K562 (cell line): ENCODE data around the gene ACTN4. TPM values are rescaled to one million over a fixed set of nuclear protein-coding genes. Genes with fewer than 3 reads are reported as not detected.

ENCODE experiments used
- CBX1 ChIP-seq: sonication (generic); IDR thresholded peaks from 2 replicates; pipeline ENCODE4 v1.6.1; 2016; ENCODE audit warnings: antibody characterized with exemption, low read depth, mild to moderate bottlenecking
- CREM ChIP-seq: IDR thresholded peaks from 2 replicates; pipeline ENCODE4 v1.6.1; 2014; ENCODE audit warnings: antibody characterized with exemption, low read depth
- EP400 ChIP-seq: fragments of 450-650 bp; IDR thresholded peaks from 2 replicates; pipeline ENCODE4 v1.6.1; 2017; ENCODE audit warnings: antibody characterized with exemption, mild to moderate bottlenecking, moderate library complexity
- MAZ ChIP-seq, 2 experiments: fragments of 450-650 bp in 1 of 2; sonication (generic) in 1 of 2; formaldehyde crosslinking; IDR thresholded peaks in 1 of 2; conservative IDR thresholded peaks in 1 of 2; 2 replicates each; pipeline versions ENCODE4 v1.4.0 to v1.5.0; 2020; ENCODE audit warnings: mild to moderate bottlenecking in 1 of 2, missing genetic modification reagents in 1 of 2
- MED1 ChIP-seq: sonication (generic); formaldehyde crosslinking; IDR thresholded peaks from 2 replicates; pipeline ENCODE4 v1.8.1; 2023; ENCODE audit warnings: missing genetic modification reagents, borderline replicate concordance
- MTA3 ChIP-seq: fragments of 450-650 bp; formaldehyde crosslinking; IDR thresholded peaks from 2 replicates; pipeline ENCODE4 v1.6.1; 2017; ENCODE audit warnings: mild to moderate bottlenecking, borderline replicate concordance
- NCOR1 ChIP-seq: fragments of 450-650 bp; IDR thresholded peaks from 2 replicates; pipeline ENCODE4 v1.6.1; 2016; ENCODE audit warnings: mild to moderate bottlenecking, moderate library complexity
- NFIC ChIP-seq: fragments of 450-650 bp; IDR thresholded peaks from 2 replicates; pipeline ENCODE4 v1.6.1; 2017; ENCODE audit warnings: mild to moderate bottlenecking, inconsistent platforms
- NONO ChIP-seq, 2 experiments: fragments of 200-400 bp in 1 of 2; fragments of 450-650 bp in 1 of 2; formaldehyde crosslinking in 1 of 2; IDR thresholded peaks; 2 replicates each; pipeline ENCODE4 v1.6.1; 2017; ENCODE audit warnings: low read depth in 2 of 2, mild to moderate bottlenecking in 2 of 2, moderate library complexity in 2 of 2, low read length in 1 of 2
- NR4A1 ChIP-seq, 2 experiments: fragments of 250-450 bp in 1 of 2; fragments of 450-650 bp in 1 of 2; sonication (Bioruptor Pico) in 1 of 2; IDR thresholded peaks; 2 replicates each; pipeline versions ENCODE4 v1.4.0 to v1.6.1; 2016 to 2020; ENCODE audit warnings: mild to moderate bottlenecking in 2 of 2, missing compliant biosample characterization in 1 of 2, missing genetic modification characterization in 1 of 2, moderate library complexity in 1 of 2
- POLR2AphosphoS5 ChIP-seq: IDR thresholded peaks from 2 replicates; pipeline ENCODE4 v1.6.1; 2011; ENCODE audit warnings: mild to moderate bottlenecking, low read depth, low read length, moderate library complexity; ENCODE audit not compliant: control insufficient read depth, insufficient read depth
- POLR2B ChIP-seq: fragments of 450-650 bp; IDR thresholded peaks from 2 replicates; pipeline ENCODE4 v1.6.1; 2018; ENCODE audit warnings: low read depth; ENCODE audit not compliant: partially characterized antibody
- POLR2H ChIP-seq: IDR thresholded peaks from 2 replicates; pipeline ENCODE4 v1.6.1; 2016; ENCODE audit warnings: missing genetic modification characterization, low read depth, mild to moderate bottlenecking, control low read depth, missing compliant biosample characterization, moderate library complexity
- RCOR1 ChIP-seq, 2 experiments: IDR thresholded peaks; 2 replicates each; pipeline ENCODE4 v1.6.1; 2012; ENCODE audit warnings: low read depth in 2 of 2, low read length in 2 of 2, borderline replicate concordance in 1 of 2, improper control_type of control experiment in 1 of 2
- SP1 ChIP-seq: sonication (generic); formaldehyde crosslinking; IDR thresholded peaks from 2 replicates; pipeline ENCODE4 v1.8.1; 2022; ENCODE audit warnings: mild to moderate bottlenecking, missing genetic modification reagents
- U2AF1 ChIP-seq: fragments of 200-400 bp; formaldehyde crosslinking; optimal IDR thresholded peaks from 2 replicates; pipeline ENCODE3; 2017; ENCODE audit warnings: mild to moderate bottlenecking, low read depth, low read length, moderate library complexity
- ZNF3 ChIP-seq: fragments of 250-450 bp; sonication (Bioruptor Pico); IDR thresholded peaks from 2 replicates; pipeline ENCODE4 v1.5.0; 2021; ENCODE audit warnings: mild to moderate bottlenecking, moderate library complexity
- polyA plus RNA-seq, 8 experiments: library from polyadenylated mRNA; depleted of rRNA in 4 of 8; stranded (reverse) in 5 of 8; unstranded in 3 of 8; fragments of >200 nt; fragmentation: Nextera tagmentation in 2 of 8; fragmentation: Illumina TruSeq in 1 of 8; extraction: Ambion mirVana in 2 of 8; extraction: Trizol in 1 of 8; gene quantifications; 2 replicates each; pipeline versions ENCODE4 v1.2.1 to v1.2.3, GENCODE V29; 2011 to 2014; ENCODE audit warnings: inconsistent platforms in 1 of 8, missing spikeins in 1 of 8
- total RNA-seq, 7 experiments: library from RNA; depleted of rRNA in 6 of 7; stranded (reverse); fragments of >200 nt in 6 of 7; fragmentation: Illumina TruSeq in 2 of 7; extraction: Trizol in 2 of 7; gene quantifications; 2 replicates each; pipeline versions ENCODE4 v1.2.1 to v1.2.3, GENCODE V29; 2011 to 2021; ENCODE audit warnings: low replicate concordance in 1 of 7
- TF ChIP-seq, protein P1 (sequence below): fragments of 250-450 bp; sonication (Bioruptor Pico); IDR thresholded peaks from 2 replicates; pipeline ENCODE4 v1.8.0; 2021; ENCODE audit warnings: moderate library complexity, mild to moderate bottlenecking, inconsistent platforms
- TF ChIP-seq, protein P2 (sequence below): fragments of 250-450 bp; sonication (Bioruptor Pico); IDR thresholded peaks from 2 replicates; pipeline ENCODE4 v1.4.0; 2020; ENCODE audit warnings: mild to moderate bottlenecking
- TF ChIP-seq, protein P3 (sequence below): fragments of 450-650 bp; IDR thresholded peaks from 2 replicates; pipeline ENCODE4 v1.6.1; 2014; ENCODE audit warnings: low read depth, mild to moderate bottlenecking, moderate library complexity, borderline replicate concordance
- TF ChIP-seq, protein P4 (sequence below): fragments of 250-450 bp; sonication (Bioruptor Pico); IDR thresholded peaks from 2 replicates; pipeline ENCODE4 v1.9.0; 2021; ENCODE audit warnings: mild to moderate bottlenecking

The ACTN4 gene
- total and polyA plus RNA-seq, 9 of the 15 experiments (the other 6 are each of a cell fraction or from before 2014, with no cell fraction given), result 3.1 to 385 (median 125) TPM

DNA sequence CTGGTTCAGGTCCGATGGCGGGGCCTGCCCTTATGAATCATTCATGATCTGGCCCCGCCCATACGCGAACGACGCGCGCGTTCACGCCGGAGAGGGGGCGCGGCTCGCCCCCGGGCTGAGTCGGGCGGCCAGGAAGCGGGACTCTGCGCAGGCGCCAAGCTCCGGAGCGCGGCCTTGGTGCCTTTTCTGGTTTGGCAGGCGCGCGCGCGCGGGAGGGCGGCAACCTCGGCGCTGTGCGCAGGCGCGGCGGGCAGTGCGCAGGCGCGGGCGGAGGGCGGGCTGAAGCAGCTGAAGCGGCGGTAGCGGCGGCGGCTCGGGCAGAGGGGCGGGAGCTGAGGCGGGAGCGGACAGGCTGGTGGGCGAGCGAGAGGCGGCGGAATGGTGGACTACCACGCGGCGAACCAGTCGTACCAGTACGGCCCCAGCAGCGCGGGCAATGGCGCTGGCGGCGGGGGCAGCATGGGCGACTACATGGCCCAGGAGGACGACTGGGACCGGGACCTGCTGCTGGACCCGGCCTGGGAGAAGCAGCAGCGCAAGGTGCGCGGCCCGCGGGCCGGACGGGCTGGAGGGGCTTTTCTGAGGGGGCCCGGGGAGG lies at the start of gene ACTN4 (continued):
- peak; percentile 29; the same call in 1 of the 2 replicates for TF ChIP-seq NFIC
- peak; percentile 29 to 35; a peak in 1 of 4 replicates for TF ChIP-seq NONO (IDR thresholded peaks at IDR 0.05; ENCODE audit: low read depth in 2 of 2, low read length in 1 of 2)
- TF ChIP-seq NR4A1 (CRISPR knock-in tag; IDR thresholded peaks at IDR 0.05), result no peak
- peak; percentile 31; the same call in 1 of the 2 replicates for TF ChIP-seq NR4A1 (tag; IDR thresholded peaks at IDR 0.05)
- peak; percentile 7; the same call in 1 of the 2 replicates for TF ChIP-seq CREM
- no peak for TF ChIP-seq ZNF3 (CRISPR knock-in tag)
- TF ChIP-seq RCOR1 (IDR thresholded peaks at IDR 0.05; ENCODE audit: borderline replicate concordance in 1 of 2, low read depth in 2 of 2, low read length in 2 of 2), result no peak
- TF ChIP-seq POLR2B, result peak; percentile 92
- TF ChIP-seq U2AF1, result peak; percentile 47
- TF ChIP-seq POLR2AphosphoS5, result peak; percentile 76
- TF ChIP-seq EP400, result peak; percentile 75; the same call in 1 of the 2 replicates
- TF ChIP-seq NCOR1, result 0 out of 2 replicates have a peak, but pooled peaks have one; percentile 7
- TF ChIP-seq, protein P1, sequence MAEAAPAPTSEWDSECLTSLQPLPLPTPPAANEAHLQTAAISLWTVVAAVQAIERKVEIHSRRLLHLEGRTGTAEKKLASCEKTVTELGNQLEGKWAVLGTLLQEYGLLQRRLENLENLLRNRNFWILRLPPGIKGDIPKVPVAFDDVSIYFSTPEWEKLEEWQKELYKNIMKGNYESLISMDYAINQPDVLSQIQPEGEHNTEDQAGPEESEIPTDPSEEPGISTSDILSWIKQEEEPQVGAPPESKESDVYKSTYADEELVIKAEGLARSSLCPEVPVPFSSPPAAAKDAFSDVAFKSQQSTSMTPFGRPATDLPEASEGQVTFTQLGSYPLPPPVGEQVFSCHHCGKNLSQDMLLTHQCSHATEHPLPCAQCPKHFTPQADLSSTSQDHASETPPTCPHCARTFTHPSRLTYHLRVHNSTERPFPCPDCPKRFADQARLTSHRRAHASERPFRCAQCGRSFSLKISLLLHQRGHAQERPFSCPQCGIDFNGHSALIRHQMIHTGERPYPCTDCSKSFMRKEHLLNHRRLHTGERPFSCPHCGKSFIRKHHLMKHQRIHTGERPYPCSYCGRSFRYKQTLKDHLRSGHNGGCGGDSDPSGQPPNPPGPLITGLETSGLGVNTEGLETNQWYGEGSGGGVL, result no peak
- TF ChIP-seq, protein P2, sequence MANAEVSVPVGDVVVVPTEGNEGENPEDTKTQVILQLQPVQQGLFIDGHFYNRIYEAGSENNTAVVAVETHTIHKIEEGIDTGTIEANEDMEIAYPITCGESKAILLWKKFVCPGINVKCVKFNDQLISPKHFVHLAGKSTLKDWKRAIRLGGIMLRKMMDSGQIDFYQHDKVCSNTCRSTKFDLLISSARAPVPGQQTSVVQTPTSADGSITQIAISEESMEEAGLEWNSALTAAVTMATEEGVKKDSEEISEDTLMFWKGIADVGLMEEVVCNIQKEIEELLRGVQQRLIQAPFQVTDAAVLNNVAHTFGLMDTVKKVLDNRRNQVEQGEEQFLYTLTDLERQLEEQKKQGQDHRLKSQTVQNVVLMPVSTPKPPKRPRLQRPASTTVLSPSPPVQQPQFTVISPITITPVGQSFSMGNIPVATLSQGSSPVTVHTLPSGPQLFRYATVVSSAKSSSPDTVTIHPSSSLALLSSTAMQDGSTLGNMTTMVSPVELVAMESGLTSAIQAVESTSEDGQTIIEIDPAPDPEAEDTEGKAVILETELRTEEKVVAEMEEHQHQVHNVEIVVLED (CRISPR knock-in tag), result peak; percentile 85
- TF ChIP-seq SP1, result peak; percentile 54
- peak; percentile 65 for TF ChIP-seq POLR2H (tag)
- TF ChIP-seq MAZ (CRISPR knock-in tag; conservative IDR thresholded peaks at IDR 0.05 in 1 of 2, IDR thresholded peaks at IDR 0.05 in 1 of 2), result peak; percentile 83 to 90
- TF ChIP-seq, protein P3, sequence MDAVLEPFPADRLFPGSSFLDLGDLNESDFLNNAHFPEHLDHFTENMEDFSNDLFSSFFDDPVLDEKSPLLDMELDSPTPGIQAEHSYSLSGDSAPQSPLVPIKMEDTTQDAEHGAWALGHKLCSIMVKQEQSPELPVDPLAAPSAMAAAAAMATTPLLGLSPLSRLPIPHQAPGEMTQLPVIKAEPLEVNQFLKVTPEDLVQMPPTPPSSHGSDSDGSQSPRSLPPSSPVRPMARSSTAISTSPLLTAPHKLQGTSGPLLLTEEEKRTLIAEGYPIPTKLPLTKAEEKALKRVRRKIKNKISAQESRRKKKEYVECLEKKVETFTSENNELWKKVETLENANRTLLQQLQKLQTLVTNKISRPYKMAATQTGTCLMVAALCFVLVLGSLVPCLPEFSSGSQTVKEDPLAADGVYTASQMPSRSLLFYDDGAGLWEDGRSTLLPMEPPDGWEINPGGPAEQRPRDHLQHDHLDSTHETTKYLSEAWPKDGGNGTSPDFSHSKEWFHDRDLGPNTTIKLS, result peak; percentile 82; the same call in 1 of the 2 replicates
- peak; percentile 81; the same call in 1 of the 2 replicates for TF ChIP-seq MTA3
- peak; percentile 42 for TF ChIP-seq CBX1
- TF ChIP-seq MED1 (CRISPR knock-in tag), result 0 out of 2 replicates have a peak, but pooled peaks have one; percentile 59
- TF ChIP-seq, protein P4, sequence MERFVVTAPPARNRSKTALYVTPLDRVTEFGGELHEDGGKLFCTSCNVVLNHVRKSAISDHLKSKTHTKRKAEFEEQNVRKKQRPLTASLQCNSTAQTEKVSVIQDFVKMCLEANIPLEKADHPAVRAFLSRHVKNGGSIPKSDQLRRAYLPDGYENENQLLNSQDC (CRISPR knock-in tag), result 0 out of 2 replicates have a peak, but pooled peaks have one; percentile 81
